Stimulated activated CD8-positive, alpha-beta memory T cell treated with anti-CD3 and anti-CD28 coated beads, Interleukin-4, amount 100 ng/mL, for 48 hours (primary cell): ENCODE results near the gene REEP3.
A peak's percentile ranks its signal among the peaks of the same experiment; 100 is the strongest.

Experiments used
- DNase-seq: peaks from one replicate; pipeline ENCODE4 v3.0.0-alpha.2; 2020

REEP3 gene

GRCh38 chr10:63591600-63592379 is 70.6 kb downstream of the REEP3 start:
- DNase-seq: no peak

DNA sequence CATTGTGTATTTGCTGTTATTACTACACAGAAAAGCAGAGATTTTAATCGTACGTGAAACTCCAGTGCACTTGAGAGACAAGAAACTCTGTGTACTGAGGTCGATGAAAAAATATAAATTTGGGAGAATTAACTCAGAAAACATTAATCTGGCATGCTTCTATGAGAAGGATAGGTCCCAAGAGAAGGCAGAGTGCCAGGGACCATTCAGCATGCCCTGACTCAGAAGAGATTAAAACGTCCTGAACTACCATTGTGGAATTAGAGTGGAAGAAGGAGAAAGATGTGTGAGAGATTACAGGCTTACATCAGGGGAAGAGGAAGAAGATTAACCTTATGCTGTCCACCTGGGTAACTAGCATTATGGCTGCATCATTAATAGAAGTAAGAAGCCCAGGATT is 72.4 kb downstream of the REEP3 start:
- DNase-seq: no peak

DNA sequence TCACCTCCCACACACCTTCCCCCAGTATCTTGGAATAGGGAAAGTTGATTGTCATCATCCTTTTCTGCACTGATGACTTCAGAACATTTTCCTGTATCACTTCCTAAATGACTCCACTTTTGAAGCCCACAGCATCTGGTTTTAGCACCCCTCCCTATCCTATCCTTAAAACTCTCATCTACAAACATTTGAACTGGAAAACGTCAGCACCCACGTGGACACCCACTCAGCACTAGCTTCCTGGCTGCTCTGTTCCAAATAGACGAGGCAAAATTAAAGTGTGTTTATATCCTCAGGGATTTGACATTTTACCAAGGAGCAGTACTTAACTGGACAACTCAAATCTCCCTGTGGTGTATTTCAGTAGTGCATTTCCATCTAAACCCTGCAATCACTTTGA is 73.9 kb downstream of the REEP3 start:
- no peak for DNase-seq

DNA sequence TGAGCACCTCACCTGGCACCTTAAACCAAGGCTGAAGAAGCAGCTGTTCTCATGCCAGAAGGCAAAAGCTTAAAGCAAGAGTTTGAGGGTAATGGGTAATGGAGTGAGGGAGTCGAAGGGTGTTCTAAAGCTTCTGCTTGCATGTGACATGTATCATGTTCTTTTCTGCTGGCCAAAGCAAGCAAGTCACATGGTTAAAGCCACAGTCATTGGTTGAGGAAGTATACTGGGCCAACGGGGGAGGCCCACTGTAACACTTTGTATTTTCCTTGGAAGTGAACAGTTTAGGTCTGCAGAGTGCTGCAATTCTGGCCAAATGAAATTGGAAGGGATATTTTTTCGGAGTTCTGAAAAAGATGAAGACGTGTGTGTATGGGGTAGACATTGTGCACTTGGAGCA is 75.7 kb downstream of the REEP3 start:
- DNase-seq: no peak

DNA sequence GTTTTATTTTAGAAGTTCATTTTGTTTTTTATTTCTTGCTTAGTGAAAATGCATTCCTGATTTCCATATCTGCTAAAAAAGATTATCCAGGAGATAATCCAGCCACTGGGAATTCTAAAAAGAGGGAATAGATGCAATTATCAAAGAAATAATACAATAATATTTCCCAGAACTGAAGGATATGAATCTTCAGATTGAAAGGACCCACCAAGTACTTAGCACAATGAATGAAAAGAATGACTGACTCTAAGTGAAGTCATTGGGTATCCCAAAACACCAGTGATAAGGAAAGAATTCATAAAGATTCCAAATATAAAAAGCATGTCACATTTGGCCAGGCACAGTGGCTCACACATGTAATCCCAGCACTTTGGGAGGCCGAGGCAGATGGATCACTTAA is 79.3 kb downstream of the REEP3 start:
- DNase-seq: no peak

GRCh38 chr10:63603709-63604445 is 82.7 kb downstream of the REEP3 start:
- no peak for DNase-seq

- DNase-seq: no peak
Measured at GRCh38 chr10:63605197-63605967, 84.2 kb downstream of the REEP3 start.

GRCh38 chr10:63608511-63608910 is 87.3 kb downstream of the REEP3 start:
- DNase-seq: no peak

DNA sequence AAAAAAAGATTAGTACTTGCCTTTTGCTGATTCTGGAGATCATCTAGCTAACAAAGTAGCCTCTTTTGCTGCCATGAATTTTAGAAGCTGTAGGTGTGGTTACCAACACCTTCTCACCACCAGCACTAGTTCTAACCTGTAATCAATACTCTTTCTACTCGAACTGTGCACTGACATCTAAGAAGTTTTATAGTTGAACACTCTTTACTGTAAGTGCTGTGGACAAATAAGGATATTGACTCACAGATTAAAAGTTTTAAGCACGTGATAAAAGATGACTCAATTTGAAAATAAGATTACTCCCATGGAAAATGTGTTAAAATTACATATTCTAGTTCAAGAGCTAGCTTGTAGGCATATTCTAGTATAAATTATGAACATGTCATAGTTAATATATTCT is 89.9 kb downstream of the REEP3 start:
- no peak for DNase-seq

DNA sequence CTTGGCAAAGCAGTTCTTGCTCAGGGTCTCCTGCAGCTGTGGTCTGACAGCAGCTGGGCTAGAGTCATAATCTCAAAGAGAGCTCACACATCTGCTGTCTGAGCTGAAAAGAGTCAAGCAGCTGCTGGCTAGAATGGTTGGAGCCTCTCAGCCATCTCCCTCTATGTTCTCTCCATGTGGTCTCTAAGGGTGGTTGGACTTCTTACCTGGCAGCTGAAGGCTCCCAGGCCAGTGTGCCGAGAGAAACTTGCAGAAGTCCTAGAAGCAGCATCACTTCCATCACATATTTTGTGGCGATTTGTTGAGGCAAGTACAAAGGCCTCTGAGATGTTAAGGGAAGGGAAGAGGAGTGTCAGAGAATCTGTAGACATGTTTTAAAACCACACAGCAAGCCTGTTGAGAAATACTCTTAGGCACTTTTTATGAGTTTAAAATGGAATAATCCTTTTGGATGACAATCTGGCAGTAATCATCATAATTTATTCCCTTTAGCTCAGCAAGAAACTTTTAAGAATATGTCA is 93.2 kb downstream of the REEP3 start:
- no peak for DNase-seq

DNA sequence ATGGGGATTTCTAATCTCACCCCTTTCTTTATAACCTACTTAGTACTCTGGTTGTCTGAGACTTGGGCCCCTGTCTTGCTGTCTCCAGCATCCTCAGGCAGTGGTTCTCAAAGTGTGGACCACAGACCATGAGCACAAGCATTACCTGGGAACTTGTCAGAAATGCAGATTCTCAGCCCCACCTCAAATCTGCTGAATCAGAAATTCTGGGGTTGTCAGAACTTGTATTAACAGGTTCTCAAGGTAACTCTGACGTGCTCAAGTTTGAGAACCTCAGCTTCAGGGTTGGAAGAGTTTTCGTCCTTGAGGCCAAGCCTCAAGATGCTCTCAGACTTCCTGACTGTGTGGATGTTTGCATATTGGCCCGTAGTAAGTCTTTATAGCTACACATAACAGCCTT is 97.4 kb downstream of the REEP3 start:
- DNase-seq: no peak

GRCh38 chr10:63619426-63619825 is 98.2 kb downstream of the REEP3 start:
- DNase-seq: no peak

GRCh38 chr10:63622097-63622496 is 100.9 kb downstream of the REEP3 start:
- DNase-seq: no peak

DNA sequence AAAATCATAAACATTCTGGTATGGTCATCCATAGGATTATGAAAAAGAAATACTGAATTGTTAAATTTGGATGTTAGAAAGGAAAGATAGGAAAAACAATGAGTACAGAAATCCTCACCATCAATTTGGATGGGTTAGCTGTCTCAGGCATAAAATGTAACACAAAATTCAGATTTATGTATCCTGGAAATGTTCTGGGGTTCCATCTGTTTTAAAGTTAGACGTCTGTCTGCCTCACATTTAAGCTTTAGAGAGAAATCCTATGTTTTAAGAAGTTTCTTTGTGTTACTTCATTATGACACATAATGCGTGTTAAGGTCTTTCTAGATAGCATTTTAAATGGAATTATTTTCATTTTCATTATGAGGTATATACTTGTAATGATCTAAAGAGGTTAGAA is 103.5 kb downstream of the REEP3 start:
- DNase-seq: no peak

- no peak for DNase-seq
Measured at GRCh38 chr10:63627396-63627795, 106.2 kb downstream of the REEP3 start.

GRCh38 chr10:63627881-63628296 is 106.7 kb downstream of the REEP3 start:
- DNase-seq: no peak

DNA sequence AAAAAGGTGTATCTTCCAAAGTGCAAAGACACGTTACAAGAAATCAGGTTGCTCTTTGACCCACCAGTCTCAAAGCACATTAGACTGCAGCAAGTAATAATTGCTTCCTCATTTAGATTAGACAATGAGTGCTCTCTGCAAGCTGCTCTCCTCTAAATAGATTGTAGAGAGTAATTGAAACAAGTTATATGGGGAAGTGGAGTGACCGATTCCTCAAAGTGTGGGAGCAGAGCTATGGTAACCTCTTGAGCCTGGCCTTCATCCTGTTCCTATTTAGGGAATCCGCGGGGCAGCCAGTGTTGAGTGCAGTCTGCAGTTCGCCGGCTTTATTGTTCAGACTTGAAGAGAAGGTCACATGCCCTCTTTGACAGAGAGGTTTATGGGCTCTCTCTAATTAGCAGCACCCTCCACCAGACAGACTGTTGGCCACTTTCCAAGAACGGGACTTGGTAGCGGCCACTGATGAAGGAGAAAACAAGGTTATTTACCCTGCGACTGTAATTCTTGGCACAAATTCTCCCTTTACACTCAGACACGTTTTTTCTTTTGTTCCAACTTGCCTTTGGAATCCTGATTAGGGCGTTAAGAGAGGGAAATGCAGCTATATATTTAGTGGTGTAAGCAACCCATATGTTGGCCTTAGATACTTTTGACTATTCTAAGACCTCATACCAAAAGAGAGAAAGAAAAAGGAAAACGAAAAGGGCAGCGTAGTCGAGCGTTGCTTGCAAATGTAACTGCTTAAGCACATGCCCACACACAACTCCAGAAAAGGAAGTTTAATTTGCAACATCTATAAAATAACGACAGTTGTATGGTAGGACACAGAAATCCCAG is 107.5 kb downstream of the REEP3 start:
- DNase-seq: no peak

DNA sequence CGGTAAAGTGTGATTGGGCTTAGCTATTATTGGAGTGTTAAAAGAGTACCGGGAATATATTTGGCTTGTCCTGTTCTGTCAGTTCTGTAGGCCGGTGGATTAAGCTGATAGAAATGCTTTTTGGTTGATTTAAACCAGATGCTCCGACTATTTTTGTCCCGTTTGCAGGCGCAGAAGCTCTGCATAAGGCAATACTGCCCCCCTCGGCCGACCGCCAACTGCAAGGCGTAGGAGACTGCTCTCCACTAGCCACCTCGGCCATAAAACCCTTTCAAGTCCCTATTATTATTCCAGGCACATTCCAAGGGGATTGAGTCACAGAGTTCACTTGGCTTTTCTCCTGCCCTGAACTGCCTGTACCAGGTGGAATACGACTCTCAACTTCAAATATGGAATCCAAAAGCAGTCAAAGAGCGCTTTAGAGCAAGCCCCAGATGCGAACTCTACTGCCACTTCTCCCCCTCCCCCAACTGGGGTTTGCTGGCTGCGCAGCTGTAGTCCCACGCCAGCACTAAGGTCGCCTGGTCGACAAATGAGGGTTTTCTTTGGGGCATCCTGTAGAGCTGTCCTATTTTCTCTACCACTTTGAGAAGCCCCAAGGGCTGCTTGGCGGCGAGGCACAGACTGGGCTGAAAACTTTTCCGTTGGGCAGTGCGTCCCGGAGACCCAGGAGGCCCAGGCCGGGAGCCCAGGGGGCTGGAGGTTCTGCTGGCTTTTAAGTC is 108.3 kb downstream of the REEP3 start:
- peak; percentile 86 for DNase-seq

DNA sequence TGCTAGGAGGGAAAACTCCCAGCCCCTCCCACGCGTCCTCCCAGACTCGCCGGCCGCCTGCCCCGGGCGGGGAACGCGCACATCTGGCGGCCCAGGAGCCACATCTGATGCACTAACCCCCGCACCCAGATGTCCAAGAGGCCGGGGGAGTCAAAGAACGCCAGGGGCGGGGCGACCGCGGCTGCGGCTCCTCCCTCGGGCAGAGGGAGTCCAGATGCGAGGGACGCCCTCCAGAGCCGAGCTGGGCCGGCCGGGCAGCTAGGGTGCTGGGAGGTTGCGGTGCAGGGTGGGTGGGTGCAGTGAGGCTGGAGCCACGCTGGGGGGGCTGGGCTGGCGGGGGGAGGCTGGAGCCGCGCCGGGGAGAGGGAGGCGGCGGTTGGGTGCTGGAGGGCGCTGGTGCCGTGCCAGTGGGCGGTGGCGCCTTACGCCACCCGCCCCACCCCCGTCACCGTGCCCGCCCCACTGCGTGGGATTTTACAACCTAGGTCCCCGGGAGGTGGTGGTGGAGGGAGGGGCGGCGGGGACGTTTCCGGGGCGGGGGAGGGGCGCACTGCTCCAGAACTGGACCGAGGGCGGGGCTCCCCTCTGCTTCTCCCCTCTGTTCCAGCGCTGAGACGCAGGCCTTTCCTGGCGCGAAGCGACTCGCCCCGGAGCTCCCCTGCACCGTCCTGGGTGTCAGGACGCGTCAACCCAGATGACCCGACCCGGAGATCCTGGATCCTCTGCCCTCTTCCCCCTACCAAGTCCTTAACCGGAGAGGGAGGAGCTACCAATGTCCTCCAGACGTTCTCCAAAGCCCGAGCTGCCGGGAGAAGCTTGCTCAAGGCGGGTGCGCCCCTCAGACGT is 109.1 kb downstream of the REEP3 start:
- peak; percentile 84 for DNase-seq

- no peak for DNase-seq
Measured at GRCh38 chr10:63630931-63631680, 109.9 kb downstream of the REEP3 start.
